Renal pelvis (tissue), 3 donors: ENCODE results near the gene ONECUT3. TPM values are rescaled to one million over a fixed set of nuclear protein-coding genes. Genes with fewer than 3 reads are reported as not detected.

Experiments used
- polyA plus RNA-seq, 3 donors: library from polyadenylated mRNA; unstranded; fragments of 120-200 nt; gene quantifications; one replicate each; pipeline ENCODE4 v1.2.1, GENCODE V29; 2013; ENCODE audit not compliant: insufficient read length in 3 of 3

The ONECUT3 gene
- polyA plus RNA-seq, 3 donors = 0.03 to 0.05 (median 0.04) TPM

Other genes starting within 250 kb of the ONECUT3 start
- 1 to 10 TPM in 1 of 3 donors, under 1 TPM in 2; 0.47 to 1.4 (median 0.78) TPM for gene ADAMTSL5, start 240.5 kb upstream of the ONECUT3 start, polyA plus RNA-seq
- gene PLK5, start 229.4 kb upstream of the ONECUT3 start, polyA plus RNA-seq = under 1 TPM; 0.20 to 0.46 (median 0.31) TPM
- gene MEX3D, start 185.2 kb upstream of the ONECUT3 start, polyA plus RNA-seq = 10 to 100 TPM; 23.9 to 39.8 (median 33.3) TPM
- 10 to 100 TPM; 70.0 to 83.4 (median 82.8) TPM for gene MBD3, start 160.6 kb upstream of the ONECUT3 start, polyA plus RNA-seq
- gene UQCR11, start 148.0 kb upstream of the ONECUT3 start, polyA plus RNA-seq = 100 to 1,000 TPM in 2 of 3 donors, 10 to 100 TPM in 1; 99.6 to 131 (median 127) TPM
- gene TCF3, start 100.9 kb upstream of the ONECUT3 start, polyA plus RNA-seq = 100 to 1,000 TPM in 2 of 3 donors, 10 to 100 TPM in 1; 92.2 to 125 (median 123) TPM
- gene ATP8B3, start 58.8 kb downstream of the ONECUT3 start, polyA plus RNA-seq = 1 to 10 TPM in 1 of 3 donors, under 1 TPM in 2; 0.58 to 1.0 (median 0.83) TPM
- gene REXO1, start 95.0 kb downstream of the ONECUT3 start, polyA plus RNA-seq = 10 to 100 TPM; 29.2 to 35.8 (median 30.0) TPM
- gene KLF16, start 110.1 kb downstream of the ONECUT3 start, polyA plus RNA-seq = 10 to 100 TPM in 2 of 3 donors, 1 to 10 TPM in 1; 7.8 to 11.7 (median 11.3) TPM
- 10 to 100 TPM; 42.6 to 71.8 (median 58.8) TPM for gene ABHD17A, start 132.0 kb downstream of the ONECUT3 start, polyA plus RNA-seq
- 1 to 10 TPM; 3.7 to 5.5 (median 4.6) TPM for gene ADAT3, start 151.9 kb downstream of the ONECUT3 start, polyA plus RNA-seq
- 100 to 1,000 TPM in 1 of 3 donors, 10 to 100 TPM in 2; 77.5 to 101 (median 96.6) TPM for gene SCAMP4, start 151.9 kb downstream of the ONECUT3 start, polyA plus RNA-seq
- gene CSNK1G2, start 187.7 kb downstream of the ONECUT3 start, polyA plus RNA-seq = 10 to 100 TPM; 55.7 to 72.6 (median 70.7) TPM